Mesendoderm (in vitro differentiated cells): ENCODE data around the gene PLPPR2.
"Not testable (repeated sequence)": the region's sequence is repeated elsewhere in the genome, so short reads cannot be mapped to it uniquely, and the experiment has no call there.

Experiments used
- DNase-seq: peaks from one replicate; pipeline ENCODE4 v3.0.0; 2013
- H2AK5ac ChIP-seq: 2 replicates; pipeline ENCODE4 v1.6.1; 2013; ENCODE audit warnings: low read length, inconsistent platforms
- H2BK120ac ChIP-seq: 2 replicates; pipeline ENCODE4 v1.6.1; 2013; ENCODE audit warnings: low read depth, mild to moderate bottlenecking, low read length, moderate library complexity, mixed read lengths
- H2BK15ac ChIP-seq: replicated peaks from 2 replicates; pipeline ENCODE4 v1.6.1; 2013; ENCODE audit warnings: low read depth, mild to moderate bottlenecking, moderate library complexity
- H2BK5ac ChIP-seq: 2 replicates; pipeline ENCODE4 v1.6.1; 2013; ENCODE audit warnings: low read length, inconsistent platforms
- H3K18ac ChIP-seq: 2 replicates; pipeline ENCODE4 v1.6.1; 2013; ENCODE audit warnings: mild to moderate bottlenecking, low read length, mixed read lengths
- H3K23ac ChIP-seq: one replicate; pipeline ENCODE4 v1.6.1; 2013; ENCODE audit warnings: low read length
- H3K27ac ChIP-seq: 2 replicates; pipeline ENCODE4 v1.5.1; 2013; ENCODE audit warnings: low read depth, mild to moderate bottlenecking, inconsistent platforms, low read length, moderate library complexity
- H3K27me3 ChIP-seq: 2 replicates; pipeline ENCODE4 v1.6.1; 2013; ENCODE audit warnings: low read length, control low read depth, mild to moderate bottlenecking, inconsistent platforms; ENCODE audit not compliant: insufficient read depth, poor library complexity
- H3K36me3 ChIP-seq: 2 replicates; pipeline ENCODE4 v1.6.1; 2013; ENCODE audit warnings: low read length, inconsistent platforms; ENCODE audit not compliant: control insufficient read depth, insufficient read depth
- H3K4ac ChIP-seq: one replicate; pipeline ENCODE4 v1.6.1; 2013; ENCODE audit warnings: low read depth, mild to moderate bottlenecking, low read length, moderate library complexity
- H3K4me1 ChIP-seq: 2 replicates; pipeline ENCODE4 v1.6.1; 2013; ENCODE audit warnings: low read depth, low read length, inconsistent platforms; ENCODE audit not compliant: control insufficient read depth
- H3K4me2 ChIP-seq: 2 replicates; pipeline ENCODE4 v1.6.1; 2013; ENCODE audit warnings: low read length
- H3K4me3 ChIP-seq: 2 replicates; pipeline ENCODE4 v1.5.1; 2013; ENCODE audit warnings: mild to moderate bottlenecking, low read length
- H3K56ac ChIP-seq: one replicate; pipeline ENCODE4 v1.6.1; 2013; ENCODE audit warnings: low read length
- H3K79me1 ChIP-seq: 2 replicates; pipeline ENCODE4 v1.6.1; 2013; ENCODE audit warnings: low read length, inconsistent platforms
- H3K79me2 ChIP-seq: 2 replicates; pipeline ENCODE4 v1.6.1; 2013; ENCODE audit warnings: mild to moderate bottlenecking, low read length; ENCODE audit not compliant: control insufficient read depth, insufficient read depth
- H3K9ac ChIP-seq: 2 replicates; pipeline ENCODE4 v1.6.1; 2013; ENCODE audit warnings: low read length, inconsistent platforms
- H4K5ac ChIP-seq: one replicate; pipeline ENCODE4 v1.6.1; 2013; ENCODE audit warnings: low read length
- H4K8ac ChIP-seq: one replicate; pipeline ENCODE4 v1.6.1; 2013; ENCODE audit warnings: low read depth, mild to moderate bottlenecking, control low read depth, low read length, moderate library complexity
- WGBS: extraction: QIAGEN DNeasy Blood & Tissue Kit; methylation state at CpG from one replicate; pipeline ENCODE4 v1.1.7; 2013; ENCODE audit warnings: low lambda C conversion rate, missing lambda C conversion rate; ENCODE audit not compliant: insufficient coverage; ENCODE audit errors: extremely low coverage; 5-methylcytosine and 5-hydroxymethylcytosine counted together

The PLPPR2 gene

DNA sequence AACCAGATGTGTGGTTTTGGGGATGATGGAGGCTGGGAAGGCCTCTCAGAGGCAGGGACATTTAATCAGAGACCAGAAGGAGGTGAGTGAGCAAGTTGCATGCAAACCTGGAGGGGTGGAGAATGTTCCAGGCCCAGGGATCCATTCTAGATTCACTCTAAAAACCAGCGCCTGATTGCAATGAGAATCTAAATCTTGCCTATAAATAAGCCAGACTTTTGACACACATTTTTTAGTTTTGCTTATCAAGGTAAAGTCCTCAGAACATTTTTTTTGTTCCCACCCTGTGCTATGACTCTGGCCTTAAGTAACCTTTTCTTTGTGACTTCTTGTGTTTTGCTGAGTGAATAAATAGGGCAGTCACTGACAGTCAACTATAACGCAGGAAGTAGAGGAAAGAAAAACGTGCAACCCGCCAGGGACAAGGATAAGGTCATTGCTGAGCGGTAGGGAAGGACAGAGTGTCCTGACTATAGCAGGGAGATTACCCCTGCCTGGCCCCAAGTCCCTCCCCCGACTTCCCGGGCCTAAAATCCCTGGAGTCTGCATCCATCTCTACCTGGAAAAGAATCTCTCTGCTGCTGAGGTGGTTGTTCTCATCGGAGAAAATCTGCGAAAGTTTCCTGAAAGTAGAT, 49.5 kb downstream of the PLPPR2 start:
- Histone ChIP-seq H3K4me1 (no peaks in the 10 kb centered on the region), H3K36me3 (no peaks in the 10 kb centered on the region), H3K79me1 (no peaks in the 10 kb centered on the region), H3K27ac (no peak overlapping the region), H4K8ac (no peak overlapping the region), H4K5ac (no peak overlapping the region), H3K4me2 (no peak overlapping the region), H3K18ac (no peak overlapping the region), H2AK5ac (no peak overlapping the region), H3K79me2 (no peaks in the 10 kb centered on the region), H3K9ac (no peak overlapping the region), H3K27me3 (no peaks in the 10 kb centered on the region), H3K4ac (no peak overlapping the region), H2BK5ac (no peak overlapping the region), H3K4me3 (no peak overlapping the region), H3K23ac (no peak overlapping the region), H3K56ac (no peak overlapping the region), H2BK15ac (no peak overlapping the region), H2BK120ac (no peak overlapping the region)
- no CpG with 5 or more reads among the region's 9 CpGs for WGBS
- DNase-seq, result no peak

DNA sequence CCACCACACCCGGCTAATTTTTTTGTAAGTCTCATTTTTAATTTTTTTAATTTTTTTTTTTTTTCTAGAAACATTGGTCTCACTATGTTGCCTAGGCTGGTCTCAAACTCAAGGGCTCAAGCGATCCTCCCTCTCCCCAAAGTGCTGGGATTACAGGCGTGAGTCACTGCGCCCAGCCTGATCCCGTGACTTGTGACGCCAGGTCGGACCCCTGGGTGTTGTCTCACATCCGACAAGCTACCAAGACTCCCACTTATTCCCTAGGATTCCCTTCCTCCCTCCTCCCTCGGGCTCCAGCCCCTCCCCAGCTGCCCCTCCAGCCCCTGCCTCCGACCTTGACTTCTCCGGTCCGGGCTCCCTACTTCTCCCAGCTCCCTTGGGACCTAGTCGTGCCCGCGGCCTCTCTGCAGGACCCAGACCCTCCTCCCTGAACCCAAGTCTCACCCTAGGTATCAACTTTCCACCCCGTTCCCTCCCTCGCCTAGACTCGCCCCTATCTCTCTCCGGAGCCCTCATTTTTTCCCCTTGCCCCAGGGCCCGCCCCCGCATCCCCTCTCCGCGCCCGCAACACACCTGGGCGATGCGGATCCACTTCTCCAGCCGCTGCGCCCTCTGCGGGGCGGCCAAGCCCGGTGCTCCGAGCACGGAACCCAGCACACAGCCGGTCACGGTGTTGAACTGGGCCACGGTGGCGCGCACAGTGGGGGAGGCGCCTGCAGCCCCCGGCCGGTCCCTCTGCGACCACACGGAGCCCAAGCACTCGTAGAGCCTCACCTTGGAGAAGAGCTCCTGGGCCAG, 50.8 kb downstream of the PLPPR2 start:
- H3K27ac ChIP-seq, result no peak overlapping the region
- WGBS, result no CpG with 5 or more reads among the region's 44 CpGs
- no peak overlapping the region for H2BK15ac ChIP-seq
- no peak overlapping the region for H3K4me3 ChIP-seq
- peak overlapping the region; percentile 47 for H3K9ac ChIP-seq
- H2BK5ac ChIP-seq, result no peak overlapping the region
- no peaks in the 10 kb centered on the region for H3K27me3 ChIP-seq
- H3K79me1 ChIP-seq, result no peaks in the 10 kb centered on the region
- H3K79me2 ChIP-seq, result no peaks in the 10 kb centered on the region
- H4K8ac ChIP-seq, result no peak overlapping the region
- no peak overlapping the region for H4K5ac ChIP-seq
- H2BK120ac ChIP-seq, result no peak overlapping the region
- H2AK5ac ChIP-seq, result no peak overlapping the region
- DNase-seq, result peak; percentile 62
- no peak overlapping the region for H3K4ac ChIP-seq
- H3K18ac ChIP-seq, result no peak overlapping the region
- H3K4me2 ChIP-seq, result no peak overlapping the region
- H3K23ac ChIP-seq, result no peak overlapping the region
- H3K56ac ChIP-seq, result peak overlapping the region; percentile 61
- H3K4me1 ChIP-seq, result no peaks in the 10 kb centered on the region
- H3K36me3 ChIP-seq, result no peaks in the 10 kb centered on the region

GRCh38 chr19:11406703-11407236, 51.5 kb downstream of the PLPPR2 start:
- peak overlapping the region; percentile 61 for H3K56ac ChIP-seq
- not testable (repeated sequence) for H2AK5ac ChIP-seq, H3K4me3 ChIP-seq, H3K18ac ChIP-seq, H2BK120ac ChIP-seq, H2BK15ac ChIP-seq, H3K27me3 ChIP-seq, H2BK5ac ChIP-seq, H4K5ac ChIP-seq, H3K79me1 ChIP-seq, H4K8ac ChIP-seq, DNase-seq, H3K23ac ChIP-seq, H3K4ac ChIP-seq, H3K4me1 ChIP-seq, H3K36me3 ChIP-seq, H3K79me2 ChIP-seq, H3K27ac ChIP-seq, H3K4me2 ChIP-seq
- peak overlapping the region; percentile 47 for H3K9ac ChIP-seq
- no CpG with 5 or more reads among the region's 12 CpGs for WGBS

GRCh38 chr19:11408591-11408990, 53.4 kb downstream of the PLPPR2 start:
- no peak overlapping the region for H2BK15ac ChIP-seq
- H3K23ac ChIP-seq, result no peak overlapping the region
- H3K27ac ChIP-seq, result no peak overlapping the region
- H3K4me3 ChIP-seq, result no peak overlapping the region
- H3K4me1 ChIP-seq, result no peaks in the 10 kb centered on the region
- no peak overlapping the region for H3K18ac ChIP-seq
- H3K79me2 ChIP-seq, result no peaks in the 10 kb centered on the region
- H3K27me3 ChIP-seq, result no peaks in the 10 kb centered on the region
- no peak overlapping the region for H4K8ac ChIP-seq
- no peak overlapping the region for H2BK5ac ChIP-seq
- H4K5ac ChIP-seq, result no peak overlapping the region
- H3K4me2 ChIP-seq, result no peak overlapping the region
- WGBS, result no CpG with 5 or more reads among the region's 4 CpGs
- no peak overlapping the region for H3K56ac ChIP-seq
- no peak for DNase-seq
- H3K36me3 ChIP-seq, result no peaks in the 10 kb centered on the region
- H3K4ac ChIP-seq, result no peak overlapping the region
- H2AK5ac ChIP-seq, result no peak overlapping the region
- no peak overlapping the region for H3K9ac ChIP-seq
- no peaks in the 10 kb centered on the region for H3K79me1 ChIP-seq
- H2BK120ac ChIP-seq, result no peak overlapping the region

DNA sequence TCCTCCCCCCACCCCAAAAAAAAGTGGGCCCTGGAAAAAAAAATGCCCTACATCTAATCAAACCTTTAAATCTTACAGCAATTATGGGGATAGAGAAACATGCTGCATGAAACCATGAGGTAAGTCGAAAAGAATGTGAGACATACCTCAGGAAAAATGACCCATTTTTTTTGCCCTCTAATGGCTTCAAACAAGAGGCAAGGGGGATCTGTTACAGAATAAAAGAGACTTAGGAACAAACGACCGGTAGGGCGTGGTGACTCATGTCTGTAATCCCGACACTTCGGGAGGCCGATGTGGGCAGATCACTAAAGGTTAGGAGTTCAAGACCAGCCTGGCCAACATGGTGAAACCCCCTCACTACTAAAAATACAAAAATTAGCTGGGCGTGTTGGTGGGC, 55.5 kb downstream of the PLPPR2 start:
- Histone ChIP-seq H3K4me3 (no peak overlapping the region), H3K27me3 (no peaks in the 10 kb centered on the region), H3K23ac (no peak overlapping the region), H3K4me1 (no peaks in the 10 kb centered on the region), H3K36me3 (no peaks in the 10 kb centered on the region), H3K56ac (no peak overlapping the region), H3K79me1 (no peaks in the 10 kb centered on the region), H2BK15ac (no peak overlapping the region), H2BK5ac (no peak overlapping the region), H4K8ac (no peak overlapping the region), H2BK120ac (no peak overlapping the region), H3K4me2 (no peak overlapping the region), H3K79me2 (no peaks in the 10 kb centered on the region), H3K4ac (no peak overlapping the region), H3K27ac (no peak overlapping the region), H4K5ac (no peak overlapping the region), H2AK5ac (no peak overlapping the region), H3K18ac (no peak overlapping the region), H3K9ac (no peak overlapping the region)
- DNase-seq, result peak; percentile 87
- no CpG with 5 or more reads among the region's 8 CpGs for WGBS
